DOHH2 (cell line): ENCODE data around the gene HELZ.

Source experiments
- H3F3A ChIP-seq: fragments of 200-600 bp; sonication (generic), shearing (Covaris generic); 2 replicates; pipeline ENCODE4 v1.6.0; 2016; ENCODE audit warnings: antibody characterized with exemption, mild to moderate bottlenecking; ENCODE audit not compliant: control insufficient read depth, insufficient read depth
- H3K27ac ChIP-seq: fragments of 200-600 bp; sonication (generic); 2 replicates; pipeline ENCODE4 v1.5.1; 2014; ENCODE audit warnings: low read depth, mild to moderate bottlenecking, low read length, moderate library complexity
- H3K27me3 ChIP-seq: fragments of 200-600 bp; sonication (generic); 2 replicates; pipeline ENCODE4 v1.6.1; 2014; ENCODE audit warnings: mild to moderate bottlenecking, low read length, mixed read lengths; ENCODE audit not compliant: control insufficient read depth
- H3K36me3 ChIP-seq: fragments of 200-600 bp; sonication (generic); 2 replicates; pipeline ENCODE4 v1.6.1; 2014; ENCODE audit warnings: mild to moderate bottlenecking, low read length, moderate library complexity, mixed read lengths; ENCODE audit not compliant: control insufficient read depth
- H3K4me1 ChIP-seq: fragments of 200-600 bp; sonication (generic); 2 replicates; pipeline ENCODE4 v1.6.1; 2014; ENCODE audit warnings: mild to moderate bottlenecking, low read length, mixed read lengths; ENCODE audit not compliant: control insufficient read depth
- H3K4me2 ChIP-seq: fragments of 200-600 bp; sonication (generic); 2 replicates; pipeline ENCODE4 v1.6.0; 2014; ENCODE audit warnings: mild to moderate bottlenecking, low read length, moderate library complexity
- H3K4me3 ChIP-seq: fragments of 200-600 bp; sonication (generic); 2 replicates; pipeline ENCODE4 v1.5.1; 2014; ENCODE audit warnings: mild to moderate bottlenecking, low read length, mixed read lengths
- H3K79me2 ChIP-seq: fragments of 200-600 bp; sonication (generic); 2 replicates; pipeline ENCODE4 v1.6.1; 2014; ENCODE audit warnings: mild to moderate bottlenecking, low read length, mixed read lengths; ENCODE audit not compliant: control insufficient read depth
- H3K9me2 ChIP-seq: fragments of 200-600 bp; sonication (generic); replicated peaks from 2 replicates; pipeline ENCODE4 v1.6.1; 2014; ENCODE audit warnings: mild to moderate bottlenecking, low read length, mixed read lengths; ENCODE audit not compliant: control insufficient read depth
- H3K9me3 ChIP-seq: fragments of 200-600 bp; sonication (generic); 2 replicates; pipeline ENCODE4 v1.6.1; 2014; ENCODE audit warnings: antibody characterized with exemption, low read length, mixed read lengths; ENCODE audit not compliant: control insufficient read depth, insufficient read depth
- H4K20me1 ChIP-seq: fragments of 200-600 bp; sonication (generic); 2 replicates; pipeline ENCODE4 v1.6.0; 2014; ENCODE audit warnings: low read depth, mild to moderate bottlenecking, antibody characterized with exemption, low read length, moderate library complexity; ENCODE audit not compliant: control insufficient read depth, insufficient read depth
- EZH2phosphoT487 ChIP-seq: fragments of 200-600 bp; sonication (generic); IDR thresholded peaks from 2 replicates; pipeline ENCODE4 v1.6.1; 2017; ENCODE audit warnings: borderline replicate concordance, mild to moderate bottlenecking, antibody characterized with exemption, low read length, moderate library complexity, mixed read lengths
- TF ChIP-seq, protein P1 (sequence below): fragments of 200-600 bp; sonication (generic); IDR thresholded peaks from one replicate; pipeline ENCODE4 v1.5.1; 2014; ENCODE audit warnings: antibody characterized with exemption, mild to moderate bottlenecking, low read depth, low read length; ENCODE audit not compliant: poor library complexity, severe bottlenecking

HELZ gene

DNA sequence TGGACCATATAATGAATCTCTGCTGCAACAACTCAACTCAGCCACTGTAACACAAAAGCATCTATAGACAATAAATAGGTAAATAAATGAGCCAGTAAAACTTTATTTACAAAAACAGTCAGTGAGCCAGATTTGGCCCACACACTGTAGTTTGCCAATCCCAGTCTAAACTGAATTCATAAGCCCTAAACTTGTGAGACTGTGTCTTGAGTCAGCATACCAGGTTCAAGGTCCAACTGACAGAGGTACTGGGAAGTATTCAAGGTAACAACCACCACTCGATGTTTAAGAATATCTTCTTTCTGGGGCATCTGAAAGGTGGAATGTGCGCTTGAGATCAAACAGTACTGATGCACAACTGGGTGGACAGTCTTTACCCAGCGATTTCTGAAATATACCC is 94.2 kb downstream of the HELZ start:
- no peak overlapping the region for H3K4me2 ChIP-seq
- H3K4me3 ChIP-seq = no peak overlapping the region
- no peaks in the 10 kb centered on the region for H3K27me3 ChIP-seq
- no peaks in the 10 kb centered on the region for H3K9me3 ChIP-seq
- TF ChIP-seq, protein P1, sequence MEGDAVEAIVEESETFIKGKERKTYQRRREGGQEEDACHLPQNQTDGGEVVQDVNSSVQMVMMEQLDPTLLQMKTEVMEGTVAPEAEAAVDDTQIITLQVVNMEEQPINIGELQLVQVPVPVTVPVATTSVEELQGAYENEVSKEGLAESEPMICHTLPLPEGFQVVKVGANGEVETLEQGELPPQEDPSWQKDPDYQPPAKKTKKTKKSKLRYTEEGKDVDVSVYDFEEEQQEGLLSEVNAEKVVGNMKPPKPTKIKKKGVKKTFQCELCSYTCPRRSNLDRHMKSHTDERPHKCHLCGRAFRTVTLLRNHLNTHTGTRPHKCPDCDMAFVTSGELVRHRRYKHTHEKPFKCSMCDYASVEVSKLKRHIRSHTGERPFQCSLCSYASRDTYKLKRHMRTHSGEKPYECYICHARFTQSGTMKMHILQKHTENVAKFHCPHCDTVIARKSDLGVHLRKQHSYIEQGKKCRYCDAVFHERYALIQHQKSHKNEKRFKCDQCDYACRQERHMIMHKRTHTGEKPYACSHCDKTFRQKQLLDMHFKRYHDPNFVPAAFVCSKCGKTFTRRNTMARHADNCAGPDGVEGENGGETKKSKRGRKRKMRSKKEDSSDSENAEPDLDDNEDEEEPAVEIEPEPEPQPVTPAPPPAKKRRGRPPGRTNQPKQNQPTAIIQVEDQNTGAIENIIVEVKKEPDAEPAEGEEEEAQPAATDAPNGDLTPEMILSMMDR = no peak
- no peak for TF ChIP-seq EZH2phosphoT487
- no peaks in the 10 kb centered on the region for H3F3A ChIP-seq
- H3K27ac ChIP-seq = no peak overlapping the region
- no peaks in the 10 kb centered on the region for H3K79me2 ChIP-seq
- H3K36me3 ChIP-seq = peaks cover 54% of the 10 kb centered on the region
- H4K20me1 ChIP-seq = no peaks in the 10 kb centered on the region
- H3K9me2 ChIP-seq = no peaks in the 10 kb centered on the region
- no peaks in the 10 kb centered on the region for H3K4me1 ChIP-seq

DNA sequence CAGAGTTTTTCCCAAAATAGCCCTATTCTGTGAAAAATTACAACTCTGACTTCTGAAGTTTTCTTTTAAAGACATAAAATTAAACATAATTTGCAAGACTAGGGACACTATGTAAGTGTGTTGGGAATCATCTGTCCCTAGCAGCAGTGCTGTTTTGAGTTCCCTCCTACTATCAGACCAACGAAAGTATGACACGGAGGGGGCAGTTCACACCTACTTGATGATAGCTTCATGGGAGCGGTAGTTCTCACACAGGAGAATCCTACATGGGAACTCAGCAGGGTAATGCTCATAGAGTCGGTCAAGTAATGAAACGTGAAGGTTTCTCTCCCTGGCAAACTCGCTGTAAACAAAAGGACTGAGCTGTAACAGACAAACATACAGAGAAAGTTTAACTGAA is 96.6 kb downstream of the HELZ start:
- Histone ChIP-seq H3K79me2 (no peaks in the 10 kb centered on the region), H3K4me3 (no peak overlapping the region), H3K27me3 (no peaks in the 10 kb centered on the region), H3K4me1 (no peaks in the 10 kb centered on the region), H3K9me2 (no peaks in the 10 kb centered on the region), H3F3A (no peaks in the 10 kb centered on the region), H3K4me2 (no peak overlapping the region), H3K27ac (no peak overlapping the region), H3K36me3 (peaks cover 70% of the 10 kb centered on the region), H3K9me3 (no peaks in the 10 kb centered on the region), H4K20me1 (no peaks in the 10 kb centered on the region)
- TF ChIP-seq, protein P1 = no peak
- TF ChIP-seq EZH2phosphoT487 = no peak

DNA sequence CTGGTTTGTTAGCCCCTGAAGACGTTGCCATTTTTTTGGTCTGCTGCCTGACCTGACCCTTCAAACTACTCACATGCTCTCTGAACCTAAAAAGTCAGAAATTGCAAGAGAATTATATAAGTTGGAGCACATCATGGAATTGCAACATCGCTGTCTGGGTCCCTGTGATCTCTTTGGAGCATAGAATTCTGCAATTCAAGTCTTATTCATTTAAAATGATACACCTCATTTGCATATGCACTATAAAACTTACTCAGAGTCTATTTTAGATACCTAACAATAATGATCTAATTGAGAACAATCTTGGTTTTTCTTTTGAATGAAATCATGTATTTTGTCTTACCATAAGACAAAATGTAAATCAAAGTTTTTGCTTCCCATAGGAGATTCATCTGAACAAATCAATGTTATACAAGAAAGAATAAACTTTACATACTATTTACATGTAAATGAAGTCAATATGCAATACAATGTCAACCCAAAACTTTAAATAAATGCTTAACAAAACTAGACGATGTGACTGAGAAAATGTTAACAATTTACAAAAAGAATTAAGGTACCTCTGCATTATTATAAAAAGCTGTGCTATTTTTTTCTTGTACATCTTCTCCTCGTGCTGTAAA is 99.7 kb downstream of the HELZ start:
- Histone ChIP-seq H3K4me2 (no peak overlapping the region), H4K20me1 (no peaks in the 10 kb centered on the region), H3K36me3 (peaks cover 61% of the 10 kb centered on the region), H3K27ac (no peak overlapping the region), H3K9me3 (no peaks in the 10 kb centered on the region), H3K27me3 (no peaks in the 10 kb centered on the region), H3K4me3 (no peak overlapping the region), H3K9me2 (no peaks in the 10 kb centered on the region), H3F3A (no peaks in the 10 kb centered on the region), H3K4me1 (no peaks in the 10 kb centered on the region), H3K79me2 (no peaks in the 10 kb centered on the region)
- TF ChIP-seq, protein P1 = no peak
- no peak for TF ChIP-seq EZH2phosphoT487
